Breast epithelium (tissue), 4 donors: Measurements from ENCODE around the gene PDGFD. TPM values are rescaled to one million over a fixed set of nuclear protein-coding genes. Genes with fewer than 3 reads are reported as not detected.
"Not testable (repeated sequence)": the region's sequence is repeated elsewhere in the genome, so short reads cannot be mapped to it uniquely, and the experiment has no call there.

Source experiments
- DNase-seq, 2 donors: peaks; one replicate each; pipeline ENCODE4 v3.0.0-alpha.2; 2019; ENCODE audit warnings: low spot score in 2 of 2
- H3K27ac ChIP-seq, 2 donors: fragments of 200-600 bp; sonication (generic) in 1 of 2; one replicate each; pipeline ENCODE4 v1.5.1; 2016 to 2019; ENCODE audit warnings: mild to moderate bottlenecking in 1 of 2
- H3K27me3 ChIP-seq, 2 donors: fragments of 200-600 bp; sonication (generic) in 1 of 2; one replicate each; pipeline versions ENCODE4 v1.5.1 to v1.6.0; 2017 to 2019; ENCODE audit warnings: control low read depth in 1 of 2, mild to moderate bottlenecking in 1 of 2
- H3K36me3 ChIP-seq: fragments of 200-600 bp; one replicate; pipeline ENCODE4 v1.5.1; 2019
- H3K4me1 ChIP-seq, 2 donors: fragments of 200-600 bp; sonication (generic); one replicate each; pipeline ENCODE4 v1.5.1; 2016 to 2019; ENCODE audit warnings: control low read depth in 1 of 2
- H3K4me3 ChIP-seq, 3 donors: fragments of 200-600 bp; sonication (generic); 1 replicate in 2 of 3; 2 replicates in 1 of 3; pipeline ENCODE4 v1.5.1; 2016 to 2019; ENCODE audit warnings: mild to moderate bottlenecking in 3 of 3, moderate library complexity in 2 of 3
- H3K9me3 ChIP-seq, 2 donors: fragments of 200-600 bp; sonication (generic) in 1 of 2; one replicate each; pipeline ENCODE4 v1.5.1; 2016 to 2019; ENCODE audit warnings: control low read depth in 1 of 2
- CTCF ChIP-seq, 3 donors: fragments of 450-650 bp; IDR thresholded peaks; one replicate each; pipeline ENCODE4 v1.5.1; 2016 to 2017; ENCODE audit warnings: antibody characterized with exemption in 3 of 3, mild to moderate bottlenecking in 3 of 3, moderate library complexity in 3 of 3
- POLR2A ChIP-seq: fragments of 450-650 bp; IDR thresholded peaks from one replicate; pipeline ENCODE4 v1.6.1; 2016; ENCODE audit warnings: antibody characterized with exemption, mild to moderate bottlenecking, moderate library complexity
- POLR2AphosphoS5 ChIP-seq, 3 donors: sonication (generic); formaldehyde crosslinking; IDR thresholded peaks; one replicate each; pipeline ENCODE4 v1.6.1; 2017; ENCODE audit warnings: antibody characterized with exemption in 3 of 3
- intact Hi-C: fragments of 100-400 bp; cut with DNase I; formaldehyde crosslinking; loops from one replicate; pipeline ENCODE4 v1.15.1; 2023; ENCODE audit warnings: low total_unique reads
- total RNA-seq, 3 donors: library from RNA; depleted of rRNA; stranded (reverse); fragments of >200 nt; gene quantifications; one replicate each; pipeline ENCODE4 v1.1.0, GENCODE V29; 2016

PDGFD gene
- total RNA-seq, 3 donors from 2014 or later, result 21.8 to 76.0 (median 53.1) TPM

DNA sequence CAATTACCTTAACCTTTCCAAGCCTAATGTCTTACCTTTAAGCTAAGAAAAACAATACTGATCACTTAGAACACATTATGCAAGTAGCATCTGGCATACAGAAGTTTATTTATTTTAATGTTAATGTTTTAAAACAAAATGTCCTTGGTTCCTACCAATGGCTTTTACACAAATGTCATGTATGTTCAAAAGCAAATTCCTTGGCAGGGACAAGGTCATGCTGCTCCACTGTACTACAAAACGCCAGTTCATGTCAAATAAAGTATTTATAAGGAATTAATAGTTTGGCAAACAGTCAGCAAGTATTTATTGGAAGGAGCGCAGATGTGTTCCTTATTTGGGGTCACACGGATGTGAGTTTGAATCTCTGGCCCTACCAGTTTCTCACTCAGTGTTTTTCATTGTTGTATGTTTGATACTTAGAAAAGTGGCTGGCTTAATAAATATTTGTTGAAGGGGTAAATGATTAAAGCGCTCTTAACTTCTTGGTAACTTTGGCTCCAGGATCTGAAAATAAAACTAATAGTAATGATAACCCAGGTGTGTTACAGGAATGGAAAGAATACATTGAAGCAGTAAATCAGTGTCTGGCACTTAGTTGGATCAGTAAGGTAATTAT lies 108.9 kb downstream of the PDGFD start:
- H3K27ac ChIP-seq, result no peak overlapping the region
- intact Hi-C loops, result loop anchor here (5.0 kb wide), 1 partner anchor 1702 kb away; no protein-coding TSS in a partner anchor
- DNase-seq, result no peak

DNA sequence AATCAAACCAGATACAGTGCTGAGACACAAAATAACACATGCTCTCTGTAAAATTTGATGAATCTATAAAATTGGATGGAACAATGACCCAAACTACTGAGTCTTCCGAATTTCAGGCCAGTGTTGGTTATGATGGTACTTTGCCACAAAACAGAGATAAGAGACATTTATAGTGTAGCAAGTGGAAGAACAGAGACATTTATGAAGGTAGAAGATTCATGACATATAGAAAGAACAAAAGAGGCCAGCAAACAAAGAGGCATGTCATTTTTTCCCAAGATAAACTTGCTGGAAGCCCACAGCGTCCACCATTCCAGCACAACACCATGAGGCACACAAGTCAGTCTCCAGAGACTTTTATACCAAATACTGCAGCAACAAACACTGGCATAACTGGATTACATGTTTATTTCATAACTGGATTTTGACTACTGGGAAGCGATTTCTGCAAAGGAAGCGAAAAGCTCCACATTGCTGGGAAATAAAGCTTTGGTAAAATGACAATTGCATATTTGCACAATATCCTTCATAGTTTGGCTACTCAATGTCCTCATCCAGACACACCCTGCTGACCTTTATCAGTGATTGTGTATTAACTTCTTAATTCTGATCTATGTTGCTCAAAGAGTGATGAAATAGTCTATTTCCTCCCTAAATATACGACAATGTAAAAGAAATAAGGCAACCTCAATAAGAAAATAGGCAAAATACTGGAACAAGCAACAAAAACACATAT lies 110.0 kb downstream of the PDGFD start:
- H3K27ac ChIP-seq, result no peak overlapping the region
- TF ChIP-seq POLR2A, result no peak
- no peak for TF ChIP-seq CTCF (IDR thresholded peaks at IDR 0.05)
- TF ChIP-seq POLR2AphosphoS5 (IDR thresholded peaks at IDR 0.05), result no peak
- intact Hi-C loops, result no loop called here

More for the DNA sequence above, 108.9 kb downstream of the PDGFD start:
- H3K9me3 ChIP-seq, result no peaks in the 10 kb centered on the region
- no peaks in the 10 kb centered on the region for H3K4me1 ChIP-seq
- no peaks in the 10 kb centered on the region for H3K36me3 ChIP-seq
- TF ChIP-seq CTCF (IDR thresholded peaks at IDR 0.05) (no peak), POLR2A (no peak), POLR2AphosphoS5 (IDR thresholded peaks at IDR 0.05) (no peak)
- no peaks in the 10 kb centered on the region for H3K27me3 ChIP-seq
- H3K4me3 ChIP-seq, result no peak overlapping the region

GRCh38 chr11:104051778-104052177 lies 112.2 kb downstream of the PDGFD start:
- H3K9me3 ChIP-seq, result no peaks in the 10 kb centered on the region
- no peaks in the 10 kb centered on the region for H3K4me1 ChIP-seq
- TF ChIP-seq POLR2A, result no peak
- no peak for TF ChIP-seq CTCF (IDR thresholded peaks at IDR 0.05)
- no peak for TF ChIP-seq POLR2AphosphoS5 (IDR thresholded peaks at IDR 0.05)
- DNase-seq, result no peak
- no peak overlapping the region for H3K4me3 ChIP-seq
- no peaks in the 10 kb centered on the region for H3K27me3 ChIP-seq
- intact Hi-C loops, result no loop called here
- no peak overlapping the region for H3K27ac ChIP-seq
- no peaks in the 10 kb centered on the region for H3K36me3 ChIP-seq

More for the DNA sequence above, 110.0 kb downstream of the PDGFD start:
- Histone ChIP-seq H3K4me3 (no peak overlapping the region), H3K36me3 (no peaks in the 10 kb centered on the region), H3K27me3 (no peaks in the 10 kb centered on the region), H3K4me1 (no peaks in the 10 kb centered on the region), H3K9me3 (no peaks in the 10 kb centered on the region)
- DNase-seq, result no peak

DNA sequence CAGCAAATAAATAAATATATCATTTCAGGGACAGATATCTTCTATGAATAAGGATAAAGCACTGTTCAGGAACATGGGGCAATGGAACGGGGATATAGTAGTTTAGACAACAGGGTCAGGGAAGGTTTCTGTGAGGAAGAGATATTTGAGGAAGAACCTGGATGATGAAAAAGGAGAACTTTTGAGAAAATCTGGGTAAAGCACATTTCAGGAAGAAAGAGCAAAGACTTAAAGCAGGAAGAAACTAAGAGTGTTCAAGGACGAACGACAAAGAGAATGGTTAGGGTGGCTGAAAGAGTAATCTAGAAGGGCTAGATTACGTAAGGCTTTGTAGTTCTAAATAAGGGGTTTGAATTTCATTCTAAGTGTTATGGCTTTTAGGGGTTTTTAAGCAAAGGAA lies 114.8 kb downstream of the PDGFD start:
- TF ChIP-seq CTCF (IDR thresholded peaks at IDR 0.05) (no peak), POLR2A (no peak), POLR2AphosphoS5 (IDR thresholded peaks at IDR 0.05) (no peak)
- H3K27ac ChIP-seq, result no peak overlapping the region
- intact Hi-C loops, result no loop called here
- no peaks in the 10 kb centered on the region for H3K4me1 ChIP-seq
- DNase-seq, result no peak
- H3K4me3 ChIP-seq, result no peak overlapping the region
- no peaks in the 10 kb centered on the region for H3K36me3 ChIP-seq
- H3K27me3 ChIP-seq, result no peaks in the 10 kb centered on the region
- no peaks in the 10 kb centered on the region for H3K9me3 ChIP-seq

DNA sequence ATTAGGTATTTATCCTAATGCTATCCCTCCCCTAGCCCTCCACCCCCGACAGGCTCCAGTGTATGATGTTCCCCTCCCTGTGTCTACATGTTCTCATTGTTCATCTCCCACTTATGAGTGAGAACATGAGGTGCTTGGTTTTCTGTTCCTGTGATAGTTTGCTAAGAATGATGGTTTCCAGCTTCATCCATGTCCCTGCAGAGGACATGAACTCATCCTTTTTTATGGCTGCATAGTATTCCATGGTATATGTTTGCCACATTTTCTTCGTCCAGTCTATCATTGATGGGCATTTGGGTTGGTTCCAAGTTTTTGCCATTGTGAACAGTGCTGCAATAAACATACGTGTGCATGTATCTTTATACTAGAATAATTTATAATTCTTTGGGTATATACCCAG lies 117.1 kb downstream of the PDGFD start:
- H3K36me3 ChIP-seq, H3K27ac ChIP-seq, H3K4me3 ChIP-seq, H3K27me3 ChIP-seq, intact Hi-C loops, DNase-seq, H3K4me1 ChIP-seq, H3K9me3 ChIP-seq: not testable (repeated sequence)
